CD4-positive, alpha-beta T cell treated with Interleukin-15 for 1 hour (primary cell): ENCODE data around the gene ARPC5L.
A peak's percentile ranks its signal among the peaks of the same experiment; 100 is the strongest.
"Not testable (repeated sequence)": the region's sequence is repeated elsewhere in the genome, so short reads cannot be mapped to it uniquely, and the experiment has no call there.

Experiments
- DNase-seq: peaks from one replicate; pipeline ENCODE4 v3.0.0-alpha.2; 2020

ARPC5L gene

GRCh38 chr9:124894741-124895170, 32.8 kb downstream of the ARPC5L start:
- DNase-seq, result peak; percentile 47

GRCh38 chr9:124897570-124898460, 35.9 kb downstream of the ARPC5L start:
- DNase-seq, result no peak

GRCh38 chr9:124899845-124900244, 37.9 kb downstream of the ARPC5L start:
- DNase-seq, result no peak

GRCh38 chr9:124906966-124907365, 45.0 kb downstream of the ARPC5L start:
- DNase-seq, result no peak

GRCh38 chr9:124908098-124908497, 46.2 kb downstream of the ARPC5L start:
- DNase-seq, result no peak

- no peak for DNase-seq
Observed at GRCh38 chr9:124911766-124912165, 49.8 kb downstream of the ARPC5L start.

GRCh38 chr9:124913378-124913777, 51.4 kb downstream of the ARPC5L start:
- DNase-seq, result no peak

GRCh38 chr9:124914753-124915405, 52.9 kb downstream of the ARPC5L start:
- DNase-seq, result no peak

GRCh38 chr9:124920394-124920793, 58.5 kb downstream of the ARPC5L start:
- DNase-seq, result not testable (repeated sequence)
